HCT116 (cell line): ENCODE measurements around the gene GRIN2D. TPM values are rescaled to one million over a fixed set of nuclear protein-coding genes. Genes with fewer than 3 reads are reported as not detected.

Experiments
- ATAC-seq: fragments of 200-7000 bp; cut with Tn5 transposase; 2 replicates; pipeline ENCODE4 v1.9.1; 2020; ENCODE audit warnings: mild to moderate bottlenecking, moderate library complexity
- BruUV-seq: library from RNA; stranded (reverse); fragments of 400-500 nt; replicated peaks from 2 replicates; lab custom pipeline; 2021; lab: Mats Ljungman, UMichigan
- CTCF ChIA-PET: fragments of 300-600 bp; sonication (Branson Sonifier 250); formaldehyde crosslinking; loops from one replicate; lab custom pipeline; 2021; ENCODE audit warnings: antibody characterized with exemption; lab: Charles Lee
- POLR2A ChIA-PET: fragments of 300-600, 350-600 bp; sonication (Branson Sonifier 250); formaldehyde crosslinking; loops from one replicate; lab custom pipeline; 2021; ENCODE audit warnings: antibody characterized with exemption; lab: Charles Lee
- RAD21 ChIA-PET, 2 experiments: fragments of 300-600 bp; sonication (Branson Sonifier 250); formaldehyde crosslinking; loops; one replicate each; lab custom pipeline; 2023; ENCODE audit warnings: low total read pairs in 2 of 2; ENCODE audit not compliant: uncharacterized antibody in 2 of 2, unreplicated experiment in 2 of 2, low non-redundant PET in 1 of 2; lab: Charles Lee
- DNase-seq: peaks from one replicate; pipeline ENCODE4 v3.0.0-alpha.2; 2010; ENCODE audit warnings: low read depth, low spot score
- H2AFZ ChIP-seq: fragments of 200-600 bp; shearing (Covaris generic), sonication (generic); 2 replicates; pipeline ENCODE4 v1.6.1; 2017; ENCODE audit warnings: low read depth, mixed run types, mixed read lengths, antibody characterized with exemption, low read length; ENCODE audit not compliant: poor library complexity, severe bottlenecking
- H3K27ac ChIP-seq: 2 replicates; pipeline ENCODE4 v1.5.1; 2012; ENCODE audit warnings: low read depth, low read length
- H3K27me3 ChIP-seq: fragments of 200-600 bp; sonication (generic); 2 replicates; pipeline ENCODE4 v1.6.1; 2016; ENCODE audit warnings: mixed run types, low read length, mixed read lengths; ENCODE audit not compliant: insufficient read depth
- H3K36me3 ChIP-seq, 2 experiments: fragments of 200-500 bp in 1 of 2; fragments of 200-600 bp in 1 of 2; sonication (Bioruptor generic) in 1 of 2; sonication (generic) in 1 of 2; 2 replicates each; pipeline versions ENCODE4 v1.5.1 to v1.6.1; 2014 to 2016; ENCODE audit warnings: low read length in 2 of 2, inconsistent platforms in 1 of 2, mixed read lengths in 1 of 2, mixed run types in 1 of 2; ENCODE audit not compliant: insufficient read depth in 2 of 2, control insufficient read depth in 1 of 2
- H3K4me1 ChIP-seq, 2 experiments: fragments of 200-600 bp in 1 of 2; sonication (generic) in 1 of 2; 2 replicates each; pipeline versions ENCODE4 v1.5.1 to v1.6.1; 2012 to 2017; ENCODE audit warnings: low read length in 2 of 2, inconsistent platforms in 1 of 2, mild to moderate bottlenecking in 1 of 2, mixed read lengths in 1 of 2, mixed run types in 1 of 2, moderate library complexity in 1 of 2; ENCODE audit not compliant: insufficient read depth in 2 of 2, control insufficient read depth in 1 of 2
- H3K4me2 ChIP-seq: fragments of 200-600 bp; sonication (generic); 2 replicates; pipeline ENCODE4 v1.6.1; 2017; ENCODE audit warnings: mixed run types, low read length, mixed read lengths
- H3K4me3 ChIP-seq, 2 experiments: fragments of 200-600 bp in 1 of 2; sonication (generic) in 1 of 2; replicated peaks in 1 of 2; 2 replicates each; pipeline ENCODE4 v1.5.1; 2011 to 2016; ENCODE audit warnings: low read length in 2 of 2, control low read depth in 1 of 2, low read depth in 1 of 2, mild to moderate bottlenecking in 1 of 2, mixed read lengths in 1 of 2, mixed run types in 1 of 2
- H3K79me2 ChIP-seq: fragments of 200-600 bp; sonication (generic); 2 replicates; pipeline ENCODE4 v1.6.1; 2017; ENCODE audit warnings: mild to moderate bottlenecking, mixed run types, low read length, moderate library complexity, mixed read lengths; ENCODE audit not compliant: insufficient read depth
- H3K9ac ChIP-seq: fragments of 200-600 bp; sonication (generic); 2 replicates; pipeline ENCODE4 v1.6.1; 2016; ENCODE audit warnings: low read length, mixed read lengths
- H3K9me2 ChIP-seq: fragments of 200-600 bp; sonication (generic), shearing (Covaris generic); 2 replicates; pipeline ENCODE4 v1.6.1; 2017; ENCODE audit warnings: mixed run types, mild to moderate bottlenecking, moderate library complexity; ENCODE audit not compliant: insufficient read depth
- H3K9me3 ChIP-seq, 2 experiments: fragments of 200-500 bp in 1 of 2; fragments of 200-600 bp in 1 of 2; sonication (Bioruptor generic) in 1 of 2; sonication (generic) in 1 of 2; 2 replicates each; pipeline ENCODE4 v1.6.1; 2014 to 2017; ENCODE audit warnings: low read length in 2 of 2, mixed read lengths in 2 of 2, inconsistent platforms in 1 of 2, low read depth in 1 of 2, mild to moderate bottlenecking in 1 of 2, mixed run types in 1 of 2, moderate library complexity in 1 of 2; ENCODE audit not compliant: control insufficient read depth in 1 of 2, insufficient read depth in 1 of 2
- H4K20me1 ChIP-seq: fragments of 200-600 bp; sonication (generic), shearing (Covaris generic); 2 replicates; pipeline ENCODE4 v1.6.1; 2017; ENCODE audit warnings: mixed run types, mild to moderate bottlenecking, moderate library complexity; ENCODE audit not compliant: insufficient read depth
- CEBPB ChIP-seq: IDR thresholded peaks from 2 replicates; pipeline ENCODE4 v1.6.1; 2012; ENCODE audit warnings: low read depth
- EGR1 ChIP-seq: IDR thresholded peaks from 2 replicates; pipeline ENCODE4 v1.6.1; 2012; ENCODE audit warnings: low read depth
- EZH2 ChIP-seq: fragments of 200-600 bp; sonication (generic); IDR thresholded peaks from 2 replicates; pipeline ENCODE4 v1.6.1; 2017; ENCODE audit warnings: antibody characterized with exemption, mixed run types
- EZH2phosphoT487 ChIP-seq: fragments of 200-600 bp; IDR thresholded peaks from 2 replicates; pipeline ENCODE4 v1.6.1; 2018; ENCODE audit warnings: antibody characterized with exemption, borderline replicate concordance
- FOSL1 ChIP-seq: IDR thresholded peaks from 2 replicates; pipeline ENCODE4 v1.6.1; 2012; ENCODE audit warnings: low read depth
- JUND ChIP-seq: IDR thresholded peaks from 2 replicates; pipeline ENCODE4 v1.6.1; 2012
- POLR2A ChIP-seq: IDR thresholded peaks from 2 replicates; pipeline ENCODE4 v1.7.0; 2011; ENCODE audit warnings: borderline replicate concordance; ENCODE audit not compliant: insufficient read depth, insufficient read length; ENCODE audit errors: extremely low read depth
- POLR2AphosphoS5 ChIP-seq: IDR thresholded peaks from 2 replicates; pipeline ENCODE4 v1.6.1; 2011; ENCODE audit warnings: mild to moderate bottlenecking, low read depth, low read length, moderate library complexity
- RAD21 ChIP-seq: IDR thresholded peaks from 2 replicates; pipeline ENCODE4 v1.6.1; 2012; ENCODE audit warnings: low read depth, mild to moderate bottlenecking
- SIN3A ChIP-seq: IDR thresholded peaks from 2 replicates; pipeline ENCODE4 v1.6.1; 2012; ENCODE audit warnings: low read depth
- SP1 ChIP-seq: IDR thresholded peaks from 2 replicates; pipeline ENCODE4 v1.6.1; 2012; ENCODE audit warnings: low read depth
- TCF7L2 ChIP-seq: IDR thresholded peaks from 2 replicates; pipeline ENCODE4 v1.7.0; 2011; ENCODE audit warnings: borderline replicate concordance, inconsistent platforms; ENCODE audit not compliant: insufficient read depth, insufficient read length; ENCODE audit errors: extremely low read depth
- YY1 ChIP-seq: IDR thresholded peaks from 2 replicates; pipeline ENCODE4 v1.6.1; 2011; ENCODE audit warnings: low read length, low read depth, moderate library complexity, mild to moderate bottlenecking; ENCODE audit not compliant: insufficient replicate concordance; ENCODE audit errors: extremely low read depth
- ZFX ChIP-seq: fragments of 450-650 bp; IDR thresholded peaks from 2 replicates; pipeline ENCODE4 v1.6.1; 2017
- intact Hi-C: fragments of 100-400 bp; cut with micrococcal nuclease; formaldehyde crosslinking; loops from 2 replicates; pipeline ENCODE4 v1.10.0; 2022
- total RNA-seq: library from RNA; stranded (reverse); gene quantifications from one replicate; pipeline ENCODE4 v1.2.1, GENCODE V29; 2021; ENCODE audit not compliant: unreplicated experiment
- TF ChIP-seq, protein P1 (sequence below): IDR thresholded peaks from 2 replicates; pipeline ENCODE4 v1.6.1; 2012
- TF ChIP-seq, protein P2 (sequence below): IDR thresholded peaks from 2 replicates; pipeline ENCODE4 v1.6.1; 2011; ENCODE audit warnings: mild to moderate bottlenecking, low read length, moderate library complexity; ENCODE audit not compliant: insufficient replicate concordance; ENCODE audit errors: extremely low read depth
- TF ChIP-seq, protein P3 (sequence below): IDR thresholded peaks from 2 replicates; pipeline ENCODE4 v1.6.1; 2012; ENCODE audit warnings: low read depth
- TF ChIP-seq, protein P4 (sequence below), 3 experiments: fragments of 200-600 bp in 1 of 3; sonication (generic) in 1 of 3; IDR thresholded peaks in 2 of 3; conservative IDR thresholded peaks in 1 of 3; 2 replicates each; pipeline ENCODE4 v1.5.1; 2012 to 2017; ENCODE audit warnings: low read depth in 2 of 3, low read length in 2 of 3, antibody characterized with exemption in 1 of 3, borderline replicate concordance in 1 of 3, control low read depth in 1 of 3, mild to moderate bottlenecking in 1 of 3, mixed read lengths in 1 of 3, mixed run types in 1 of 3, moderate library complexity in 1 of 3; ENCODE audit not compliant: insufficient read depth in 1 of 3

GRIN2D gene
- total RNA-seq, 1 experiment from 2014 or later: 26.2 TPM

DNA sequence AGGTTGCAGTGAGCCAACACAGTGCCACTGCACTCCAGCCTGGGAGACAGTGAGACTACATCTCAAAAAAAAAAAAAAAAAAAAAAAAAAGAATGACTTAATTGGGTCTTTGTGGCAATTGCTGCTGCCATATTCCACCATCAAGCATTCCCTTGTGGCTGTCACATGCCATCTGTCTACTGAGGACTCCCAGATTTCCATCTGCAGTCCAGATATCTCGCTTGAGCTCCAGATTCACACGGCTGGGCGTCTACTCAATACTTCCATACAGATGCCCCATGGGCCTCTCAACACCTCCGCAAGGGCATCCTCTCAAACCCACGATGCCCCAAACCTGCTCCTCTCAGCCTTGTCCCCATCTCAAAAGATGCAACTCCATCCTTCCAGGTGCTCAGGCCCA, 42.6 kb upstream of the GRIN2D start:
- H4K20me1 ChIP-seq: no peaks in the 10 kb centered on the region
- no peak overlapping the region for H3K9ac ChIP-seq
- intact Hi-C loops: loop anchor here (1.0 to 5.0 kb wide), 2 partner anchors 31 to 141 kb away; no protein-coding TSS in a partner anchor
- no peak overlapping the region for H3K27ac ChIP-seq
- RAD21 ChIA-PET: interaction anchor here in 1 of 2 experiments (0.8 to 1.0 kb wide), 2 partner anchors 41 to 48 kb away, joined by 3 to 4 read pairs; partner anchors contain the start of gene KDELR1
- H3K27me3 ChIP-seq: no peaks in the 10 kb centered on the region
- H3K9me3 ChIP-seq: no peaks in the 10 kb centered on the region
- no peaks in the 10 kb centered on the region for H3K36me3 ChIP-seq
- H3K4me3 ChIP-seq: no peak overlapping the region
- no peak overlapping the region for H2AFZ ChIP-seq
- no peak for ATAC-seq
- CTCF ChIA-PET: interaction anchor here (0.7 to 2.1 kb wide), 9 partner anchors 10 to 233 kb away, joined by 3 to 11 read pairs (median 6); partner anchors contain the start of genes KDELR1, SYNGR4 and TMEM143
- no peak for DNase-seq
- POLR2A ChIA-PET: no interaction called here
- no peaks in the 10 kb centered on the region for H3K79me2 ChIP-seq
- peaks cover 20 to 41% of the 10 kb centered on the region in 2 experiments for H3K4me1 ChIP-seq
- H3K9me2 ChIP-seq: no peaks in the 10 kb centered on the region
- TF ChIP-seq JUND: no peak
- no peak for TF ChIP-seq YY1
- TF ChIP-seq ZFX: no peak
- TF ChIP-seq RAD21: no peak
- no peak for TF ChIP-seq POLR2A
- no peak for TF ChIP-seq EZH2phosphoT487
- TF ChIP-seq EZH2: no peak
- TF ChIP-seq CEBPB: no peak
- TF ChIP-seq, protein P1, sequence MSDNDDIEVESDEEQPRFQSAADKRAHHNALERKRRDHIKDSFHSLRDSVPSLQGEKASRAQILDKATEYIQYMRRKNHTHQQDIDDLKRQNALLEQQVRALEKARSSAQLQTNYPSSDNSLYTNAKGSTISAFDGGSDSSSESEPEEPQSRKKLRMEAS: no peak
- TF ChIP-seq, protein P2, sequence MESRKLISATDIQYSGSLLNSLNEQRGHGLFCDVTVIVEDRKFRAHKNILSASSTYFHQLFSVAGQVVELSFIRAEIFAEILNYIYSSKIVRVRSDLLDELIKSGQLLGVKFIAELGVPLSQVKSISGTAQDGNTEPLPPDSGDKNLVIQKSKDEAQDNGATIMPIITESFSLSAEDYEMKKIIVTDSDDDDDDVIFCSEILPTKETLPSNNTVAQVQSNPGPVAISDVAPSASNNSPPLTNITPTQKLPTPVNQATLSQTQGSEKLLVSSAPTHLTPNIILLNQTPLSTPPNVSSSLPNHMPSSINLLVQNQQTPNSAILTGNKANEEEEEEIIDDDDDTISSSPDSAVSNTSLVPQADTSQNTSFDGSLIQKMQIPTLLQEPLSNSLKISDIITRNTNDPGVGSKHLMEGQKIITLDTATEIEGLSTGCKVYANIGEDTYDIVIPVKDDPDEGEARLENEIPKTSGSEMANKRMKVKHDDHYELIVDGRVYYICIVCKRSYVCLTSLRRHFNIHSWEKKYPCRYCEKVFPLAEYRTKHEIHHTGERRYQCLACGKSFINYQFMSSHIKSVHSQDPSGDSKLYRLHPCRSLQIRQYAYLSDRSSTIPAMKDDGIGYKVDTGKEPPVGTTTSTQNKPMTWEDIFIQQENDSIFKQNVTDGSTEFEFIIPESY: no peak
- TF ChIP-seq SP1: no peak
- TF ChIP-seq POLR2AphosphoS5: no peak
- no peak for TF ChIP-seq TCF7L2
- TF ChIP-seq, protein P3, sequence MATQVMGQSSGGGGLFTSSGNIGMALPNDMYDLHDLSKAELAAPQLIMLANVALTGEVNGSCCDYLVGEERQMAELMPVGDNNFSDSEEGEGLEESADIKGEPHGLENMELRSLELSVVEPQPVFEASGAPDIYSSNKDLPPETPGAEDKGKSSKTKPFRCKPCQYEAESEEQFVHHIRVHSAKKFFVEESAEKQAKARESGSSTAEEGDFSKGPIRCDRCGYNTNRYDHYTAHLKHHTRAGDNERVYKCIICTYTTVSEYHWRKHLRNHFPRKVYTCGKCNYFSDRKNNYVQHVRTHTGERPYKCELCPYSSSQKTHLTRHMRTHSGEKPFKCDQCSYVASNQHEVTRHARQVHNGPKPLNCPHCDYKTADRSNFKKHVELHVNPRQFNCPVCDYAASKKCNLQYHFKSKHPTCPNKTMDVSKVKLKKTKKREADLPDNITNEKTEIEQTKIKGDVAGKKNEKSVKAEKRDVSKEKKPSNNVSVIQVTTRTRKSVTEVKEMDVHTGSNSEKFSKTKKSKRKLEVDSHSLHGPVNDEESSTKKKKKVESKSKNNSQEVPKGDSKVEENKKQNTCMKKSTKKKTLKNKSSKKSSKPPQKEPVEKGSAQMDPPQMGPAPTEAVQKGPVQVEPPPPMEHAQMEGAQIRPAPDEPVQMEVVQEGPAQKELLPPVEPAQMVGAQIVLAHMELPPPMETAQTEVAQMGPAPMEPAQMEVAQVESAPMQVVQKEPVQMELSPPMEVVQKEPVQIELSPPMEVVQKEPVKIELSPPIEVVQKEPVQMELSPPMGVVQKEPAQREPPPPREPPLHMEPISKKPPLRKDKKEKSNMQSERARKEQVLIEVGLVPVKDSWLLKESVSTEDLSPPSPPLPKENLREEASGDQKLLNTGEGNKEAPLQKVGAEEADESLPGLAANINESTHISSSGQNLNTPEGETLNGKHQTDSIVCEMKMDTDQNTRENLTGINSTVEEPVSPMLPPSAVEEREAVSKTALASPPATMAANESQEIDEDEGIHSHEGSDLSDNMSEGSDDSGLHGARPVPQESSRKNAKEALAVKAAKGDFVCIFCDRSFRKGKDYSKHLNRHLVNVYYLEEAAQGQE: no peak
- TF ChIP-seq EGR1: no peak
- TF ChIP-seq FOSL1: no peak
- TF ChIP-seq, protein P4, sequence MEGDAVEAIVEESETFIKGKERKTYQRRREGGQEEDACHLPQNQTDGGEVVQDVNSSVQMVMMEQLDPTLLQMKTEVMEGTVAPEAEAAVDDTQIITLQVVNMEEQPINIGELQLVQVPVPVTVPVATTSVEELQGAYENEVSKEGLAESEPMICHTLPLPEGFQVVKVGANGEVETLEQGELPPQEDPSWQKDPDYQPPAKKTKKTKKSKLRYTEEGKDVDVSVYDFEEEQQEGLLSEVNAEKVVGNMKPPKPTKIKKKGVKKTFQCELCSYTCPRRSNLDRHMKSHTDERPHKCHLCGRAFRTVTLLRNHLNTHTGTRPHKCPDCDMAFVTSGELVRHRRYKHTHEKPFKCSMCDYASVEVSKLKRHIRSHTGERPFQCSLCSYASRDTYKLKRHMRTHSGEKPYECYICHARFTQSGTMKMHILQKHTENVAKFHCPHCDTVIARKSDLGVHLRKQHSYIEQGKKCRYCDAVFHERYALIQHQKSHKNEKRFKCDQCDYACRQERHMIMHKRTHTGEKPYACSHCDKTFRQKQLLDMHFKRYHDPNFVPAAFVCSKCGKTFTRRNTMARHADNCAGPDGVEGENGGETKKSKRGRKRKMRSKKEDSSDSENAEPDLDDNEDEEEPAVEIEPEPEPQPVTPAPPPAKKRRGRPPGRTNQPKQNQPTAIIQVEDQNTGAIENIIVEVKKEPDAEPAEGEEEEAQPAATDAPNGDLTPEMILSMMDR (IDR thresholded peaks at IDR 0.05 in 2 of 3, conservative IDR thresholded peaks at IDR 0.05 in 1 of 3; ENCODE audit: borderline replicate concordance in 1 of 3, insufficient read depth in 1 of 3, low read depth in 2 of 3, low read length in 2 of 3): no peak
- TF ChIP-seq SIN3A: no peak
- H3K4me2 ChIP-seq: no peak overlapping the region
- no TSS peak for BruUV-seq
